CD4-positive, alpha-beta memory T cell (primary cell): ENCODE data around the gene PTPRM. TPM values are rescaled to one million over a fixed set of nuclear protein-coding genes. Genes with fewer than 3 reads are reported as not detected.

Experiments used
- CTCF ChIA-PET: fragments of 350-600 bp; sonication (Branson Sonifier 250); formaldehyde crosslinking; loops from one replicate; lab custom pipeline; 2021; ENCODE audit warnings: inconsistent platforms; ENCODE audit not compliant: partially characterized antibody; lab: Charles Lee
- POLR2A ChIA-PET: fragments of 350-600 bp; sonication (Branson Sonifier 250); formaldehyde crosslinking; loops from one replicate; lab custom pipeline; 2021; ENCODE audit not compliant: partially characterized antibody; lab: Charles Lee
- DNase-seq, 5 donors: peaks; one replicate each; pipeline versions ENCODE4 v3.0.0 to v3.0.0-alpha.2; 2020 to 2022; ENCODE audit warnings: mixed read lengths in 1 of 5
- H3K27ac ChIP-seq: one replicate; pipeline ENCODE4 v1.7.0; 2013; ENCODE audit warnings: low read depth, low read length
- H3K27me3 ChIP-seq: 2 replicates; pipeline ENCODE4 v1.7.0; 2013; ENCODE audit warnings: mild to moderate bottlenecking, low read length, moderate library complexity; ENCODE audit not compliant: insufficient read depth
- H3K36me3 ChIP-seq: 2 replicates; pipeline ENCODE4 v1.7.0; 2013; ENCODE audit warnings: mild to moderate bottlenecking, low read length, moderate library complexity; ENCODE audit not compliant: insufficient read depth
- H3K4me1 ChIP-seq: 2 replicates; pipeline ENCODE4 v1.7.0; 2013; ENCODE audit warnings: mild to moderate bottlenecking, low read length, moderate library complexity; ENCODE audit not compliant: insufficient read depth
- H3K4me3 ChIP-seq, 2 donors: one replicate each; pipeline ENCODE4 v1.7.0; 2013; ENCODE audit warnings: low read length in 2 of 2, mild to moderate bottlenecking in 1 of 2
- H3K9me3 ChIP-seq, 2 donors: one replicate each; pipeline ENCODE4 v1.7.0; 2013; ENCODE audit warnings: low read length in 2 of 2, control low read depth in 1 of 2; ENCODE audit not compliant: control insufficient read depth in 1 of 2
- H3K27ac Mint-ChIP-seq, 7 donors: one replicate each; pipeline ENCODE4 v1.8.0; 2020 to 2021; ENCODE audit warnings: mixed read lengths in 7 of 7, mild to moderate bottlenecking in 6 of 7, inconsistent platforms in 3 of 7, moderate library complexity in 3 of 7
- H3K27me3 Mint-ChIP-seq, 2 donors: one replicate each; pipeline ENCODE4 v1.8.0; 2020 to 2021; ENCODE audit warnings: mixed read lengths in 2 of 2
- H3K36me3 Mint-ChIP-seq, 2 donors: one replicate each; pipeline ENCODE4 v1.8.0; 2020 to 2021; ENCODE audit warnings: mixed read lengths in 2 of 2, inconsistent platforms in 1 of 2, mild to moderate bottlenecking in 1 of 2
- H3K4me1 Mint-ChIP-seq, 4 donors: one replicate each; pipeline ENCODE4 v1.8.0; 2020 to 2021; ENCODE audit warnings: mixed read lengths in 4 of 4, mild to moderate bottlenecking in 1 of 4
- H3K4me3 Mint-ChIP-seq, 8 donors: one replicate each; pipeline ENCODE4 v1.8.0; 2020 to 2021; ENCODE audit warnings: mixed read lengths in 8 of 8, mild to moderate bottlenecking in 7 of 8, moderate library complexity in 6 of 8, inconsistent platforms in 3 of 8
- H3K9me3 Mint-ChIP-seq, 8 donors: one replicate each; pipeline ENCODE4 v1.8.0; 2020 to 2021; ENCODE audit warnings: mixed read lengths in 8 of 8, mild to moderate bottlenecking in 5 of 8, inconsistent platforms in 3 of 8, moderate library complexity in 1 of 8
- intact Hi-C: fragments of 100-400 bp; cut with micrococcal nuclease; formaldehyde crosslinking; loops from one replicate; pipeline ENCODE4 v1.15.1; 2023
- polyA plus RNA-seq, 2 donors: library from polyadenylated mRNA; unstranded; fragments of 300-500 nt; fragmentation: Illumina TruSeq; gene quantifications; one replicate each; pipeline ENCODE4 v1.2.3, GENCODE V29; 2021
- total RNA-seq, 2 experiments: library from RNA; stranded (reverse); gene quantifications; one replicate each; pipeline ENCODE4 v1.2.3, GENCODE V29; 2021

Gene PTPRM
- total and polyA plus RNA-seq, 4 experiments from 2014 or later = 6.7 to 20.1 (median 12.9) TPM

GRCh38 chr18:8249811-8250210 is 682.7 kb downstream of the PTPRM start:
- DNase-seq = no peak
- no peak overlapping the region for H3K27ac Mint-ChIP-seq
- Histone ChIP-seq H3K27ac (no peak overlapping the region), H3K27me3 (no peaks in the 10 kb centered on the region), H3K9me3 (no peaks in the 10 kb centered on the region), H3K36me3 (no peaks in the 10 kb centered on the region), H3K4me3 (no peak overlapping the region), H3K4me1 (no peaks in the 10 kb centered on the region)
- H3K27me3 Mint-ChIP-seq = no peaks in the 10 kb centered on the region
- no peaks in the 10 kb centered on the region for H3K4me1 Mint-ChIP-seq
- no peaks in the 10 kb centered on the region for H3K9me3 Mint-ChIP-seq
- CTCF ChIA-PET = no interaction called here
- POLR2A ChIA-PET = no interaction called here
- H3K36me3 Mint-ChIP-seq = peaks cover 3 to 6% of the 10 kb centered on the region in 2 donors
- intact Hi-C loops = no loop called here
- no peak overlapping the region for H3K4me3 Mint-ChIP-seq

- H3K4me3 ChIP-seq = no peak overlapping the region
- Mint-ChIP-seq H3K9me3 (peaks cover 0 to 3% (median 0%) of the 10 kb centered on the region in 8 donors), H3K27ac (peak overlapping the region in 1 of 7 donors; percentile 61), H3K4me3 (no peak overlapping the region), H3K4me1 (no peaks in the 10 kb centered on the region), H3K27me3 (no peaks in the 10 kb centered on the region), H3K36me3 (peaks cover 3 to 6% of the 10 kb centered on the region in 2 donors)
- no peaks in the 10 kb centered on the region for H3K27me3 ChIP-seq
- no peak for DNase-seq
- no peak overlapping the region for H3K27ac ChIP-seq
- no peaks in the 10 kb centered on the region for H3K4me1 ChIP-seq
- ChIA-PET CTCF (no interaction called here), POLR2A (no interaction called here)
- intact Hi-C loops = no loop called here
- H3K36me3 ChIP-seq = no peaks in the 10 kb centered on the region
- no peaks in the 10 kb centered on the region for H3K9me3 ChIP-seq
Measured at GRCh38 chr18:8252371-8252770, 685.3 kb downstream of the PTPRM start.

- intact Hi-C loops = no loop called here
- H3K4me3 Mint-ChIP-seq = no peak overlapping the region
- POLR2A ChIA-PET = no interaction called here
Measured at GRCh38 chr18:8253944-8254343, 686.8 kb downstream of the PTPRM start.

GRCh38 chr18:8254654-8255053 is 687.5 kb downstream of the PTPRM start:
- POLR2A ChIA-PET = no interaction called here
- Mint-ChIP-seq H3K27ac (no peak overlapping the region), H3K27me3 (no peaks in the 10 kb centered on the region), H3K4me1 (no peaks in the 10 kb centered on the region), H3K36me3 (peaks cover 6% of the 10 kb centered on the region in 2 donors), H3K4me3 (no peak overlapping the region), H3K9me3 (peaks cover 0 to 3% (median 0%) of the 10 kb centered on the region in 8 donors)
- no peaks in the 10 kb centered on the region for H3K36me3 ChIP-seq
- no peaks in the 10 kb centered on the region for H3K27me3 ChIP-seq
- no peaks in the 10 kb centered on the region for H3K9me3 ChIP-seq
- DNase-seq = no peak
- CTCF ChIA-PET = no interaction called here
- no peaks in the 10 kb centered on the region for H3K4me1 ChIP-seq
- H3K27ac ChIP-seq = no peak overlapping the region
- intact Hi-C loops = no loop called here
- H3K4me3 ChIP-seq = no peak overlapping the region

More at GRCh38 chr18:8253944-8254343, 686.8 kb downstream of the PTPRM start:
- Histone ChIP-seq H3K27me3 (no peaks in the 10 kb centered on the region), H3K9me3 (no peaks in the 10 kb centered on the region), H3K4me1 (no peaks in the 10 kb centered on the region), H3K36me3 (no peaks in the 10 kb centered on the region), H3K4me3 (no peak overlapping the region), H3K27ac (no peak overlapping the region)
- no peak for DNase-seq
- no peaks in the 10 kb centered on the region for H3K4me1 Mint-ChIP-seq
- H3K27ac Mint-ChIP-seq = peak overlapping the region in 1 of 7 donors; percentile 68
- H3K27me3 Mint-ChIP-seq = no peaks in the 10 kb centered on the region
- H3K36me3 Mint-ChIP-seq = peaks cover 6% of the 10 kb centered on the region in 2 donors
- CTCF ChIA-PET = no interaction called here
- peaks cover 0 to 3% (median 0%) of the 10 kb centered on the region in 8 donors for H3K9me3 Mint-ChIP-seq

- Mint-ChIP-seq H3K9me3 (peaks cover 0 to 3% (median 0%) of the 10 kb centered on the region in 8 donors), H3K27me3 (no peaks in the 10 kb centered on the region), H3K4me3 (no peak overlapping the region), H3K4me1 (peaks cover 0 to 2% (median 0%) of the 10 kb centered on the region in 4 donors), H3K27ac (no peak overlapping the region), H3K36me3 (peaks cover 6 to 19% of the 10 kb centered on the region in 2 donors)
- intact Hi-C loops = no loop called here
- no peaks in the 10 kb centered on the region for H3K27me3 ChIP-seq
- CTCF ChIA-PET = no interaction called here
- no peaks in the 10 kb centered on the region for H3K36me3 ChIP-seq
- POLR2A ChIA-PET = no interaction called here
- no peak overlapping the region for H3K27ac ChIP-seq
- H3K4me3 ChIP-seq = no peak overlapping the region
- H3K9me3 ChIP-seq = no peaks in the 10 kb centered on the region
- no peak for DNase-seq
- H3K4me1 ChIP-seq = no peaks in the 10 kb centered on the region
Measured at GRCh38 chr18:8257851-8258434, 690.8 kb downstream of the PTPRM start.

GRCh38 chr18:8260319-8260718 is 693.2 kb downstream of the PTPRM start:
- Mint-ChIP-seq H3K27ac (peak overlapping the region in 1 of 7 donors; percentile 19), H3K4me1 (peaks cover 0 to 2% (median 0%) of the 10 kb centered on the region in 4 donors), H3K36me3 (peaks cover 3 to 23% of the 10 kb centered on the region in 2 donors), H3K27me3 (no peaks in the 10 kb centered on the region), H3K4me3 (no peak overlapping the region), H3K9me3 (peaks cover 0 to 10% (median 0%) of the 10 kb centered on the region in 8 donors)
- Histone ChIP-seq H3K36me3 (no peaks in the 10 kb centered on the region), H3K4me1 (no peaks in the 10 kb centered on the region), H3K27ac (no peak overlapping the region), H3K4me3 (no peak overlapping the region), H3K9me3 (no peaks in the 10 kb centered on the region), H3K27me3 (no peaks in the 10 kb centered on the region)
- ChIA-PET POLR2A (no interaction called here), CTCF (no interaction called here)
- intact Hi-C loops = no loop called here
- DNase-seq = no peak

- POLR2A ChIA-PET = no interaction called here
- intact Hi-C loops = loop anchor here (1.0 kb wide), 1 partner anchor 45 kb away; no protein-coding TSS in a partner anchor
- DNase-seq = no peak
Measured at GRCh38 chr18:8260827-8261226, 693.7 kb downstream of the PTPRM start.

More at GRCh38 chr18:8260827-8261226, 693.7 kb downstream of the PTPRM start:
- Mint-ChIP-seq H3K27me3 (no peaks in the 10 kb centered on the region), H3K4me1 (peaks cover 0 to 2% (median 0%) of the 10 kb centered on the region in 4 donors), H3K9me3 (peaks cover 0 to 8% (median 0%) of the 10 kb centered on the region in 8 donors), H3K27ac (no peak overlapping the region), H3K36me3 (peaks cover 3 to 23% of the 10 kb centered on the region in 2 donors), H3K4me3 (no peak overlapping the region)
- no peak overlapping the region for H3K4me3 ChIP-seq
- no peak overlapping the region for H3K27ac ChIP-seq
- CTCF ChIA-PET = no interaction called here
- no peaks in the 10 kb centered on the region for H3K27me3 ChIP-seq
- H3K4me1 ChIP-seq = no peaks in the 10 kb centered on the region
- no peaks in the 10 kb centered on the region for H3K9me3 ChIP-seq
- H3K36me3 ChIP-seq = no peaks in the 10 kb centered on the region
